PC-9 (cell line): ENCODE data around the gene ARHGEF7.
"Not testable (repeated sequence)": the region's sequence is repeated elsewhere in the genome, so short reads cannot be mapped to it uniquely, and the experiment has no call there.

ENCODE experiments used
- EZH2 ChIP-seq: fragments of 200-600 bp; sonication (generic); IDR thresholded peaks from 2 replicates; pipeline ENCODE4 v1.8.0; 2017; ENCODE audit warnings: antibody characterized with exemption, low read depth
- TF ChIP-seq, protein P1 (sequence below): fragments of 200-600 bp; sonication (generic); conservative IDR thresholded peaks from 2 replicates; pipeline ENCODE4 v1.6.1; 2017; ENCODE audit warnings: mixed run types, antibody characterized with exemption, mild to moderate bottlenecking, moderate library complexity

DNA sequence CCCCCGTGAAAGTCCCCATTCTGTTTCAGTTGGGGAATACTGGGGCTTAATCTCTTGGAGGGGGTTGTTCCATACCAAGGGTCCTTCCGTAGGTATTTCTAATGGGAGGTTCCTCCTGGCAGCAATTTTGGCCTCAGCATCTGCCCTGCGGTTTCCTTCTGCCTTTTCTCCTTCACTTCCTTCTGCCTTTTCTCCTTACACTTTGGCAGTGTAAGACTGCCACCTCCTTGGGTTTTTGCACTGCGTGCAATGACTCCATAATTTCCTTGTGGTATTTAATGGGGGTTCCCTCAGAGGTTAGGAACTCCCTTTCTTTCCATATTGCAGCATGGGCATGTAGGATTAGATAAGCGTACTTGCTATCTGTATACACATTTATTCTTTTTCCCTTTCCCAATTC is 78.1 kb downstream of the ARHGEF7 start:
- TF ChIP-seq, protein P1, sequence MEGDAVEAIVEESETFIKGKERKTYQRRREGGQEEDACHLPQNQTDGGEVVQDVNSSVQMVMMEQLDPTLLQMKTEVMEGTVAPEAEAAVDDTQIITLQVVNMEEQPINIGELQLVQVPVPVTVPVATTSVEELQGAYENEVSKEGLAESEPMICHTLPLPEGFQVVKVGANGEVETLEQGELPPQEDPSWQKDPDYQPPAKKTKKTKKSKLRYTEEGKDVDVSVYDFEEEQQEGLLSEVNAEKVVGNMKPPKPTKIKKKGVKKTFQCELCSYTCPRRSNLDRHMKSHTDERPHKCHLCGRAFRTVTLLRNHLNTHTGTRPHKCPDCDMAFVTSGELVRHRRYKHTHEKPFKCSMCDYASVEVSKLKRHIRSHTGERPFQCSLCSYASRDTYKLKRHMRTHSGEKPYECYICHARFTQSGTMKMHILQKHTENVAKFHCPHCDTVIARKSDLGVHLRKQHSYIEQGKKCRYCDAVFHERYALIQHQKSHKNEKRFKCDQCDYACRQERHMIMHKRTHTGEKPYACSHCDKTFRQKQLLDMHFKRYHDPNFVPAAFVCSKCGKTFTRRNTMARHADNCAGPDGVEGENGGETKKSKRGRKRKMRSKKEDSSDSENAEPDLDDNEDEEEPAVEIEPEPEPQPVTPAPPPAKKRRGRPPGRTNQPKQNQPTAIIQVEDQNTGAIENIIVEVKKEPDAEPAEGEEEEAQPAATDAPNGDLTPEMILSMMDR, result not testable (repeated sequence)
- not testable (repeated sequence) for TF ChIP-seq EZH2
